Measurements from ENCODE around the gene VAX1.

The VAX1 gene

DNA sequence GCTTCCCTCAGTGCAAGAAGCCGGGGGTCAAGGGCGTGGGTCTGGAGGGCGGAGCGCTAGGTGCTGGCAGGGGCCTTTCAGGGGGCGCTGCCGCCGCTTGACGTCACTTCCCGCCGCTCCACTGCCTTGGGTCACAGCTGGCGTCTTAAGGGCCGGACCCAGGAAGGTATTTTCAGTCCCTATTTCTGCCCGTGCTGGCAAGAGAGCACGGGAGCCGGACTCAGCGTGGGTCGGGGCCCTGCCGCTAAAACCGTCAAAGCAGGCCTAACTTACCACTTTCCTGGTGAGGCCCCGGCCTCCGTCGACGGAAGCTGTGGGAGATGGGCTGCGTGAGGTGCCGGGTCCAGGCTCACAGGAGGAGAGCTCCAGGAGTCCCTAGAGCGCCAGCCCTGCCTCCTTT, 12.0 kb downstream of the VAX1 start:
- DNase-seq (ENCODE audit: low read depth): no peak
- TF ChIP-seq CTCF (IDR thresholded peaks at IDR 0.05; ENCODE audit: insufficient read depth, low read depth, low read length, missing control alignments): no peak
- no peak overlapping the region for H3K4me3 ChIP-seq (ENCODE audit: low read depth, low read length)

DNA sequence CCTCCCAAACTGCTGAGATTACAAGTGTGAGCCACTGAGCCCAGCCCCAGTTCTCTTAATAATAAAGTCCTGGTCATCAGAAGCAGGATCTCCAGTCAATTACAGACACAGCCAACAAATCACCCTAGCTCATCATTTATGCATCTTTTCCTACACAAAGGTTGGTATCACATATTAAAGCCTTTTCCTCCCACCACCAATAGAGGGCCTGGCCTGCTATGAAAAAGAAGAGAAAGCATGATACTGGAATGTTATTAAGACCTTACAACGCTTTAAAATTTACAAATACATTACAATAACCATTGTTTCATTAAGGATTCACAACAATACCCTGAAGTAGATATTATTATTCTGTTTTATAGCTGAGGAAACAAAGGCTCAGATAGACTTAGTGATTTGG, 25.9 kb downstream of the VAX1 start:
- DNase-seq (ENCODE audit: low read depth): no peak
- H3K4me3 ChIP-seq (ENCODE audit: low read depth, low read length): no peak overlapping the region
- TF ChIP-seq CTCF (IDR thresholded peaks at IDR 0.05; ENCODE audit: insufficient read depth, low read depth, low read length, missing control alignments): no peak

DNA sequence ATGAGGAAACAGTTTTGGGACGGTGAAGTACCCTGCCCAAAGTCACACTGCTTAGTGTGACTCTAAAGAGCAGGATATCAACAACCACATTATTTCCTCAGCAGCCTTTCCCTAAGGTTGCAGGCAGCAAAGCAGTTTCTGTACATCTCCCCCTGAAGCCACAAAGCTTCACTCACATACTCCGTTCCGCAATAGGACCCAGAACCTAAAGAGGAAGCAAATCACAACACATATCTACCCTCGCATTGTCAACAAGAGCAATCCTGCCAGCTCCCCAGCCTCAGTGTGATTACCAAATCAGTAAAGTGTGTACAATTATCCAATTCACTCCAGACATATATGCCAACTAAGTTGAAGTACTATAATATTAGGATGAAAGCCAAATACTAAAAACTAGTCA, 30.8 kb downstream of the VAX1 start:
- no peak for DNase-seq (ENCODE audit: low read depth)
- no peak overlapping the region for H3K4me3 ChIP-seq (ENCODE audit: low read depth, low read length)
- no peak for TF ChIP-seq CTCF (IDR thresholded peaks at IDR 0.05; ENCODE audit: insufficient read depth, low read depth, low read length, missing control alignments)

DNA sequence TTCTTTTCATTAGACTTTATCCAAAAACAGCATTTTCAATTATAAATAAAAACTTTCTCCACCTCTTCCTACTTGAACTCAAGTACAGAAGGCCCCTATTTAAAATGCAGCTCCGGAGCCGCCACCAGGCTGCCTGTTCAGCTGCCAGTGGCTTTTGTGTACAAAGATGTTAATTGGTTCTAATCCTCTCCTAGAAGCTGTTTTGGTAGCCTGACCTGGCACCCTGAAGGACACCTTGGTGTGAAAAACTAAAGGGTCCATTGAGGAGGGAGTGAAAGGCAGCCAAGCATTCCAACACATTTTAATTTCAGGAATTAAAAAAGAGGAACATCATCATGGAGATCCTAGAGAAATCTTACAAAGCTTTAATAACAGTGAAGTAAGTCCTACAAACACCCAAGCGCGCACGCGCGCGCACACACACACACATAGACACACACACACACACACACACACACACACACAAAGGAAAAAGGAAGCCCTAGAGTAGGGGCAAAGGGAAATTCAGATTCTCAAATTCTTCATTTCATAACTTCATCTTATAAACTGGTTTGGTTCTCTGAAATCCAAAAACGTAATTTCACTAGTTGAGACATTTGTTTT, 41.4 kb downstream of the VAX1 start:
- no peak overlapping the region for H3K4me3 ChIP-seq (ENCODE audit: low read depth, low read length)
- DNase-seq (ENCODE audit: low read depth): no peak
- no peak for TF ChIP-seq CTCF (IDR thresholded peaks at IDR 0.05; ENCODE audit: insufficient read depth, low read depth, low read length, missing control alignments)

GRCh38 chr10:117094856-117095255, 43.2 kb downstream of the VAX1 start:
- TF ChIP-seq CTCF (IDR thresholded peaks at IDR 0.05; ENCODE audit: insufficient read depth, low read depth, low read length, missing control alignments): no peak
- no peak overlapping the region for H3K4me3 ChIP-seq (ENCODE audit: low read depth, low read length)

GRCh38 chr10:117092386-117092785, 45.7 kb downstream of the VAX1 start:
- no peak for DNase-seq (ENCODE audit: low read depth)
- TF ChIP-seq CTCF (IDR thresholded peaks at IDR 0.05; ENCODE audit: insufficient read depth, low read depth, low read length, missing control alignments): no peak
- H3K4me3 ChIP-seq (ENCODE audit: low read depth, low read length): no peak overlapping the region

More at GRCh38 chr10:117094856-117095255, 43.2 kb downstream of the VAX1 start:
- no peak for DNase-seq (ENCODE audit: low read depth)

GRCh38 chr10:117090834-117091233, 47.2 kb downstream of the VAX1 start:
- no peak for TF ChIP-seq CTCF (IDR thresholded peaks at IDR 0.05; ENCODE audit: insufficient read depth, low read depth, low read length, missing control alignments)
- DNase-seq (ENCODE audit: low read depth): no peak
- H3K4me3 ChIP-seq (ENCODE audit: low read depth, low read length): no peak overlapping the region

Measured in GM12865 (cell line).